IPS-18c (cell line): ENCODE results near the gene ADAMTS10.

ENCODE experiments used
- H3K4me3 ChIP-seq: 2 replicates; pipeline ENCODE4 v1.7.0; 2013; ENCODE audit warnings: low read depth, mild to moderate bottlenecking, low read length, moderate library complexity; ENCODE audit not compliant: insufficient read depth
- H3K9me3 ChIP-seq: one replicate; pipeline ENCODE4 v1.6.1; 2013; ENCODE audit warnings: mild to moderate bottlenecking, low read length, moderate library complexity; ENCODE audit not compliant: control insufficient read depth, insufficient read depth

The ADAMTS10 gene

DNA sequence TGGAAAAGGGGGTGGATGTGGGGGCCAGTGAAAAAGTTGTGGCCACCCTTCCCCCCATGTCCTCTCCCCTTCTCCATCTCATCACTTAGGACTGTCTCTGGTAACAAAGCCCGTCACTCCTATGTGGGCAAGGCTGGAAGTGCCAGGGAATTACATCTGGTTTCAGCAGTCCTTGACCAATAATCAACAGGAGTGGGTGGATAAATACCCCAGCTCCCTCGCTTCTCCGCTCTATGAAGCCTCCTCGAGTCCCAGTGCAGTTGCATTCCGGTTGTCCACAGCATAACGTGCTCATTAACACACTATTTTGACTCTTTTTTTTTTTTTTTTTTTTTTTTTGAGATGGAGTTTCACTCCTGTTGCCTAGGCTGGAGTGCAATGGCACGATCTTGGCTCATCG lies 64.8 kb downstream of the ADAMTS10 start:
- no peaks in the 10 kb centered on the region for H3K9me3 ChIP-seq

DNA sequence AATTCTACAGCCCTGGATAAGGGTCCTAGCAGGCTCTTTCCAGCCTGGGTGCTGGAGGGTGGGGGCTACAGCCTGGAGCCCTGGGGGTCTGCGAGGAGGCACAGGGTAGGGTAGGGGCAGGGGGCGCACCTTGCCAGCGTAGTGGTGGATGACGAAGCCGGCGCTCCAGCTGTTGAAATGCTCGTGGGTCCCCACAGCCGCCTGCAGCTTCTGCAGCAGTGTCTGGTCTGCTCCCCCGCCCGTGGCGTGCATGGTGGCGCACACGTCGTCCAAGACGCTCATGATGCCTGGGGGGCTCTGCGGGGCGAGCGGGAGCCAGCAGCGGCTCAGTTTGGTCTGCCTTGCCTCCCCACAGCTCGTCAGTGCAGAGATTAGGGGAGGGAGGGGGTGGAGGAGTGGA lies 66.3 kb downstream of the ADAMTS10 start:
- Histone ChIP-seq H3K4me3 (no peak overlapping the region), H3K9me3 (no peaks in the 10 kb centered on the region)

More for the DNA sequence above, 64.8 kb downstream of the ADAMTS10 start:
- no peak overlapping the region for H3K4me3 ChIP-seq

DNA sequence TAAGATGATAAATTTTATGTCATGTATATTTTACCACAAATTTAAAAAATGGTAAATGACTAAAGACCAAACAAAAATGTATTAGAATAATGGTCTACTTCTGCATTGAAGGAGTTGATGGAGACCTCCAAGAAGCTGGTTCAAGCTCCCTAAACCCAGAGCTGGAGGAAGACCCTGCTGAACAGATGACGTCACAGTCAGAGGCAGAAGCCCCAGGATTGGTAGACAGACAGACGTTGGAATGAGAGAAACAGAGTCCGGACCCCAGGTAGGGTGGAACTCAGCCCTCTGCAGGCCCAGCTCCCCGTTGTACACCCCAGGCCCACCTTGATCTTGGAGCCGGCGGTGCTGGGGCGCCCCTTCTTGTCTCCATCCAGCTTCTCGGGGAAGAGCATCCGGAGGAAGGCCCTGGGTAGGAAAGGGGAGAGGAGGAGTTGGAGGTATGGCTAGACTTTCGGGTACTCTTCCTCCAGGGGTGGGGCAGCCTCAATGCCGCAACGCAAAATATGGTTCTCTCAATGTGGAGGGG lies 70.8 kb downstream of the ADAMTS10 start:
- Histone ChIP-seq H3K4me3 (no peak overlapping the region), H3K9me3 (no peaks in the 10 kb centered on the region)

DNA sequence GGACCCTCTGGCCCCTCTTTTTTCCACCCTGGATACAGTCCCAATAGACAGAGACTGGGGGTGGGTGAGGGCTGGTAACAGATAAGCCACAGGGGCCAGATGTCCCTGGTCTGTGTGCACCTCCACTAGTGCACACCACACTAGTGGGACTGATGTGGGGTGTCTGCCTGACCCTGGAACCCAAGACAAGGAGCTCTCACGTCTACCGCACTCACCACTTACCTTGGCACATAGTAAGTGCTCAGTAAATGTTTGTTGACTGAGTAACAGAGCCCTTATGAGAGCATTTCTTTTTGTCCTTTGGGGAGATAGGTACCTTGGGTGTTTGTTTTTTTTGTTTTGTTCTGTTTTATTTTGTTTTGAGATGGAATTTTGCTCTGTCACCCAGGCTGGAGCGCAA lies 73.4 kb downstream of the ADAMTS10 start:
- no peak overlapping the region for H3K4me3 ChIP-seq
- H3K9me3 ChIP-seq, result no peaks in the 10 kb centered on the region

DNA sequence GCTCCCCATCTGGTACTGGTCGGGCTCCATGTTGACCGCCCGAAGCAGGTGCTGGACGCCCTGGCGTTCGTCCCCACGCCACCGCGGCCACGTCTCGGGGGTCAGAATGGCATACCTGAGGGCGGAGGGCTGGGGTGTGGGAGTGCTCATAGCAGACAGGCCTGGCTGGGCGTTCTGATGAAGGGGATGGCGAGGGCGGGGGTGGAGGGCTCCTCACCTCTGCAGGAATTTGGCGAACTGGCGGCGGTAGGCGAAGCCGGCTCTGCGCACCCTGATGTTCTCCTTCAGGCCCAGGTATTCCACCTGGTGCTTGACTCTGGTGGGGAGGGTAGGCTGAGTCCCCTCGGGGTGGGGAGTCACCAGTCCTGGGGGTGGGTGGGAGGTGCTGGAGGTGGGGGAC lies 74.2 kb downstream of the ADAMTS10 start:
- Histone ChIP-seq H3K9me3 (no peaks in the 10 kb centered on the region), H3K4me3 (no peak overlapping the region)

DNA sequence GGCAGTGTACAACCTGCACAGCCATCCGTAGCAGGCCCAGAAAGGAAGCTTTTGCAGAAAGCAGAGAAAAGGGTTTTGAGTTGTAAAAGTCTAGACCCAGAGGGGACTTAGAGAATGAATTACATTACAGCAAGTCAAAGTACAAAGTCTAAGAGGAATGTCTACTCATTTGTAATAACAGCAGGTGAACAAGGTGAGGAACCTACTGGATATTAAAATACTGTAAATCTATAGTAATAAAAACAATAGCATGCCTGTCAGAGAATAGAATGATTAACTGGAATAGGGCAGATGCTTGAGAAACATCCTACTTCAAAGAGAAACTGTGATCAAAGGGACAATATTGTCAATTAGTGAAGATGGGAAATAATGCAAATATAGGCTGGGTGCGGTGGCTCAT lies 78.3 kb downstream of the ADAMTS10 start:
- H3K9me3 ChIP-seq, result no peaks in the 10 kb centered on the region
- no peak overlapping the region for H3K4me3 ChIP-seq

DNA sequence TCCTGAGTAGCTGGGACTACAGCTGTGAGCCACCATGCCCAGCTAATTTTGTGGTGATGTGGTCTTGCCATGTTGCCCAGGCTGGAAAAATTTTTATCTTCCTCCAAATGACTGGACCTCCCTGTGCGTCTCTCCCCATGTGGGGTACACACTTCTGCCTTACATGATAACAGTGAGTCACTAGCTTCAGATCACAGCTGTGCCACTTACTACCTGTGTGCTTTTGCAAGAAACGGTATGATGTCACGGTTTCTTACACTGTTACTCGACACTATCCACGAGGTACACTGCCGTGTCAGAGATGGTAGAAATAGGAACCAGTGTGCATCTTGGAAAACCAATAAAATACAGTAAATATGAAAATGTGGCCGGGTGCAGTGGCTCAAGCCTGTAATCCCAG lies 79.0 kb downstream of the ADAMTS10 start:
- Histone ChIP-seq H3K9me3 (no peaks in the 10 kb centered on the region), H3K4me3 (no peak overlapping the region)
